Measurements from ENCODE around the gene ALDOA. TPM values are rescaled to one million over a fixed set of nuclear protein-coding genes. Genes with fewer than 3 reads are reported as not detected.

ALDOA gene
- total and polyA plus RNA-seq, 9 of the 15 experiments (the other 6 are each of a cell fraction or from before 2014, with no cell fraction given): 311 to 2,224 (median 1,293) TPM

- TF ChIP-seq SAFB (IDR thresholded peaks at IDR 0.05; ENCODE audit: borderline replicate concordance, low read depth, low read length) (0 out of 2 replicates have a peak, but pooled peaks have one; percentile 49), PHF21A (IDR thresholded peaks at IDR 0.05; ENCODE audit: borderline replicate concordance, low read depth) (peak; percentile 9; the same call in 1 of the 2 replicates), SP1 (CRISPR knock-in tag; IDR thresholded peaks at IDR 0.05) (peak; percentile 91), ZNF609 (CRISPR knock-in tag; IDR thresholded peaks at IDR 0.05; ENCODE audit: borderline replicate concordance) (0 out of 2 replicates have a peak, but pooled peaks have one; percentile 71), ATF7 (IDR thresholded peaks at IDR 0.05) (peak; percentile 86), KDM1A (IDR thresholded peaks at IDR 0.05) (peak in 1 of 2 experiments; percentile 48; a peak in 1 of 4 replicates), ETV6 (IDR thresholded peaks at IDR 0.05; ENCODE audit: borderline replicate concordance in 1 of 2, low read depth in 2 of 2, low read length in 1 of 2) (peak; percentile 81 to 85; a peak in 3 of 4 replicates), ETV6 (CRISPR knock-in tag; IDR thresholded peaks at IDR 0.05; ENCODE audit: borderline replicate concordance) (no peak), SUPT5H (IDR thresholded peaks at IDR 0.05) (peak; percentile 95), ZNF57 (CRISPR knock-in tag; IDR thresholded peaks at IDR 0.05) (no peak; the same call in 1 of the 2 replicates), ZNF316 (IDR thresholded peaks at IDR 0.05) (peak; percentile 93), MAFK (IDR thresholded peaks at IDR 0.05; ENCODE audit: low read length) (peak; percentile 86), ZBTB8A (IDR thresholded peaks at IDR 0.05; ENCODE audit: partially characterized antibody) (no peak), NFE2 (IDR thresholded peaks at IDR 0.05; ENCODE audit: low read depth) (peak; percentile 99), MYC (IDR thresholded peaks at IDR 0.05; ENCODE audit: low read depth, low read length) (peak; percentile 89), MYC (CRISPR knock-in tag; IDR thresholded peaks at IDR 0.05; ENCODE audit: borderline replicate concordance, low read depth) (peak; percentile 87; the same call in 1 of the 2 replicates), ZBTB34 (CRISPR knock-in tag; IDR thresholded peaks at IDR 0.05) (no peak), ZNF766 (CRISPR knock-in tag; conservative IDR thresholded peaks at IDR 0.05) (peak; percentile 52; the same call in 1 of the 2 replicates), MAFF (IDR thresholded peaks at IDR 0.05; ENCODE audit: low read length) (peak; percentile 60), ATF6 (CRISPR knock-in tag; IDR thresholded peaks at IDR 0.05) (0 out of 2 replicates have a peak, but pooled peaks have one; percentile 63), TARDBP (IDR thresholded peaks at IDR 0.05) (peak; percentile 68; the same call in 1 of the 2 replicates)
Observed at GRCh38 chr16:30065102-30065942, at the start of gene ALDOA (continued).

Measured in K562 (cell line).